ENCODE results near the gene SNX17.

DNA sequence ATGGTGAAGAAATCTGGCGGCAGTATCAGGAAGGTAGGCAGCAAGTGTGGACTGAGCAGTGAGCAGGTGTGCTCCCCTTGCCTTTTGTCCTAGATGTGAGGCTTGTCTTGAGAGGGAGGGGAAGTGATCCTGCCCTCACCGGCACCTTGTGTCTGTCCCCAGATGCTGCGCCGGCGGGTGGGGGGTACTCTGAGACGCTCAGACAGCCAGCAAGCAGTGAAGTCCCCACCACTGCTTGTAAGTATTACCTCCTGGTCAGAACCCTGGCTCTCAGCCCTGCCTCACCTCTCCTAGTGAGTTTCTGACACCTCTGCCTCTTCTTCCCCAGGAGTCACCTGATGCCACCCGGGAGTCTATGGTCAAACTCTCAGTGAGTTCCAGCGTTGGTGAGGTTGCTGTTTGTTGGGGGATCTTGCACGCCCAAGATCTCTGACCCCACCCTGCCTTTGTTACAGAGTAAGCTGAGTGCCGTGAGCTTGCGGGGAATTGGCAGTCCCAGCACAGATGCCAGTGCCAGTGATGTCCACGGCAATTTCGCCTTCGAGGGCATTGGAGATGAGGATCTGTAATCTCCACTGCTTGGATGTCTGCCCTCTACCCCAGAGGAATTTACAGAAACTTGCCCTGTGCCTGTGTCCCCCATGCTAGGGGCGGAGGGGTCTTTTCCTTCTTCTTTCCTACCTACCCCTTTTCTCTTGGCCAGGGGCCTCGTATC lies 5.9 kb downstream of the SNX17 start:
- TF ChIP-seq POLR2AphosphoS5 (IDR thresholded peaks at IDR 0.05) (no peak), POLR2A (IDR thresholded peaks at IDR 0.05) (no peak)
